Ishikawa (cell line): Measurements from ENCODE around the gene TSTD1.

ENCODE experiments used
- CEBPB ChIP-seq: IDR thresholded peaks from 2 replicates; pipeline ENCODE4 v1.6.1; 2012
- CREB1 ChIP-seq: IDR thresholded peaks from 2 replicates; pipeline ENCODE4 v1.6.1; 2012; ENCODE audit warnings: low read depth
- EGR1 ChIP-seq: IDR thresholded peaks from 2 replicates; pipeline ENCODE4 v1.6.1; 2012
- EP300 ChIP-seq: IDR thresholded peaks from 2 replicates; pipeline ENCODE4 v1.6.1; 2012; ENCODE audit warnings: borderline replicate concordance
- FOXM1 ChIP-seq: IDR thresholded peaks from 2 replicates; pipeline ENCODE4 v1.6.1; 2012; ENCODE audit warnings: low read depth, borderline replicate concordance
- MAX ChIP-seq: IDR thresholded peaks from 2 replicates; pipeline ENCODE4 v1.6.1; 2012
- NFIC ChIP-seq: IDR thresholded peaks from 2 replicates; pipeline ENCODE4 v1.6.1; 2012
- RAD21 ChIP-seq: IDR thresholded peaks from 2 replicates; pipeline ENCODE4 v1.6.1; 2012; ENCODE audit warnings: low read depth
- TAF1 ChIP-seq: IDR thresholded peaks from 2 replicates; pipeline ENCODE4 v1.6.1; 2012; ENCODE audit warnings: low read depth, mild to moderate bottlenecking
- TCF12 ChIP-seq: IDR thresholded peaks from 2 replicates; pipeline ENCODE4 v1.6.1; 2012; ENCODE audit warnings: low read depth
- TEAD4 ChIP-seq: IDR thresholded peaks from 2 replicates; pipeline ENCODE4 v1.6.1; 2012
- USF1 ChIP-seq: IDR thresholded peaks from 2 replicates; pipeline ENCODE4 v1.6.1; 2012
- YY1 ChIP-seq: IDR thresholded peaks from 2 replicates; pipeline ENCODE4 v1.6.1; 2012; ENCODE audit warnings: low read depth
- ZBTB7A ChIP-seq: IDR thresholded peaks from 2 replicates; pipeline ENCODE4 v1.6.1; 2012; ENCODE audit warnings: low read depth
- TF ChIP-seq, protein P1 (sequence below): IDR thresholded peaks from 2 replicates; pipeline ENCODE4 v1.6.1; 2012; ENCODE audit warnings: low read depth, mild to moderate bottlenecking

TSTD1 gene

DNA sequence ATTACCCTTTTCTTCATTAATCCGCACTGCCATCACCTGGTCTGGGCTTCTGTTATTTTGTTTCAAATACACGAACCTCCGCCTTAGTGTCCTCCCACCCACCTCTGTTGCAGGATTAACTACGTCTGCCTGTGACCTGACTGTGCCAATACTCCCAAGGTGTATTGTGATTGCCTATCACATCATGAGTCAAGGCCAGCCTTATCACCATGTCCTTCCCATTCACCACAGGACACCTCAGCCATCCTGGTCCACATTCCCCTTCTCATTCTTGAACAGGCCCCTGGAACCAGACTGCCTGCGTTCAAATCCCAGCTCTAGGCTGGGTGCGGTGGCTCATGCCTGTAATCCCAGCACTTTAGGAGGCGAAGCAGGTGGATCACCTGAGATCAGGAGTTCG is 32.2 kb downstream of the TSTD1 start:
- no peak for TF ChIP-seq EGR1
- no peak for TF ChIP-seq ZBTB7A
- no peak for TF ChIP-seq RAD21
- no peak for TF ChIP-seq FOXM1
- TF ChIP-seq TEAD4, result no peak
- TF ChIP-seq YY1, result no peak
- no peak for TF ChIP-seq TAF1
- TF ChIP-seq, protein P1, sequence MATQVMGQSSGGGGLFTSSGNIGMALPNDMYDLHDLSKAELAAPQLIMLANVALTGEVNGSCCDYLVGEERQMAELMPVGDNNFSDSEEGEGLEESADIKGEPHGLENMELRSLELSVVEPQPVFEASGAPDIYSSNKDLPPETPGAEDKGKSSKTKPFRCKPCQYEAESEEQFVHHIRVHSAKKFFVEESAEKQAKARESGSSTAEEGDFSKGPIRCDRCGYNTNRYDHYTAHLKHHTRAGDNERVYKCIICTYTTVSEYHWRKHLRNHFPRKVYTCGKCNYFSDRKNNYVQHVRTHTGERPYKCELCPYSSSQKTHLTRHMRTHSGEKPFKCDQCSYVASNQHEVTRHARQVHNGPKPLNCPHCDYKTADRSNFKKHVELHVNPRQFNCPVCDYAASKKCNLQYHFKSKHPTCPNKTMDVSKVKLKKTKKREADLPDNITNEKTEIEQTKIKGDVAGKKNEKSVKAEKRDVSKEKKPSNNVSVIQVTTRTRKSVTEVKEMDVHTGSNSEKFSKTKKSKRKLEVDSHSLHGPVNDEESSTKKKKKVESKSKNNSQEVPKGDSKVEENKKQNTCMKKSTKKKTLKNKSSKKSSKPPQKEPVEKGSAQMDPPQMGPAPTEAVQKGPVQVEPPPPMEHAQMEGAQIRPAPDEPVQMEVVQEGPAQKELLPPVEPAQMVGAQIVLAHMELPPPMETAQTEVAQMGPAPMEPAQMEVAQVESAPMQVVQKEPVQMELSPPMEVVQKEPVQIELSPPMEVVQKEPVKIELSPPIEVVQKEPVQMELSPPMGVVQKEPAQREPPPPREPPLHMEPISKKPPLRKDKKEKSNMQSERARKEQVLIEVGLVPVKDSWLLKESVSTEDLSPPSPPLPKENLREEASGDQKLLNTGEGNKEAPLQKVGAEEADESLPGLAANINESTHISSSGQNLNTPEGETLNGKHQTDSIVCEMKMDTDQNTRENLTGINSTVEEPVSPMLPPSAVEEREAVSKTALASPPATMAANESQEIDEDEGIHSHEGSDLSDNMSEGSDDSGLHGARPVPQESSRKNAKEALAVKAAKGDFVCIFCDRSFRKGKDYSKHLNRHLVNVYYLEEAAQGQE, result no peak
- TF ChIP-seq CREB1, result no peak
- TF ChIP-seq NFIC, result no peak
- no peak for TF ChIP-seq MAX
- TF ChIP-seq CEBPB, result no peak
- no peak for TF ChIP-seq EP300
- TF ChIP-seq TCF12, result no peak
- TF ChIP-seq USF1, result no peak

DNA sequence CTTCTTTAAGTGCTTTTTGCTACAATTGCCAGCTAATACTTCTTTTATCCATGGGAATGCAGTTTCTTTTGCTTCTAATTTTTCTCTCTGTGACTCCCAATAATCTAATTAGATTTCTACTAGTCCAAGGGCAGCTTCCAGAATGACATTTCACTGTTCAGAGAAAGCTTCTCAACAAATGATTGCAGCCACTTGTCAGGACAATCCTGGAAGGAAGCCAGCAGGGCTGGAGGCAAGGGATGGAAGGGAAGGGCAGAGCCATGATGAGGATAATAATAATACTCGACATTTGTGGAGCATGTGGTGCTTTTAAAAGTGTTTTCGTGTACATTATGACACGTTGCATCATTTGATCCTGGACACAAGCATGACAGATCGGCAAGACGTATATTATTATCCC is 37.2 kb downstream of the TSTD1 start:
- TF ChIP-seq CREB1 (no peak), TAF1 (no peak), YY1 (no peak), ZBTB7A (no peak), CEBPB (no peak), RAD21 (no peak), TEAD4 (no peak), EGR1 (no peak), TCF12 (no peak), USF1 (no peak), MAX (no peak), EP300 (no peak), NFIC (no peak)
- TF ChIP-seq, protein P1, result no peak

GRCh38 chr1:161000736-161001480 is 37.9 kb downstream of the TSTD1 start:
- TF ChIP-seq EP300 (no peak), FOXM1 (no peak), RAD21 (no peak)

DNA sequence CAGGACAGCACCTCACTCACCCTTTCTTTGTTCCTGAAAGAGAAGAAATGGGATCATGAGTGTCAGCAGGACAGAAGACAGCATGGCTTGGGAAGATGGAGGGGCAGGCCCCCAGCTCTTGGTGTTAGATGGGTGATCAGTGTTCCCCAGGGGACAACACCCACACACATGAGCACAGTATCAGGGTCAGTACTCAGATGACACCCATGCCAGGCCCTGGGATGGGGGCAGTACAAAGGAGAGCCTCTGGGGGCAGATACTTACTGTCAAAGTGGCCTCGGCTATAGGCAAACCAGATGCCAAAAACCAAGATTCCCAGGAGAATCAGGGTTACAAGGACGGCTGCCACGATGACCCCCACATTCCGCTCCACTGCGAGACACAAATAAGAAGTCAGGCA is 39.4 kb downstream of the TSTD1 start:
- TF ChIP-seq USF1, result no peak
- TF ChIP-seq CEBPB, result no peak
- TF ChIP-seq RAD21, result no peak
- TF ChIP-seq ZBTB7A, result no peak
- TF ChIP-seq YY1, result no peak
- TF ChIP-seq TCF12, result no peak
- no peak for TF ChIP-seq TEAD4
- no peak for TF ChIP-seq EP300
- TF ChIP-seq CREB1, result no peak
- no peak for TF ChIP-seq MAX
- TF ChIP-seq, protein P1, result no peak
- TF ChIP-seq FOXM1, result no peak
